GM21619 (cell line): ENCODE measurements around the gene DDX55.

Experiments
- ATAC-seq: cut with Tn5 transposase; IDR thresholded peaks from one replicate; pipeline ENCODE4 v1.9.1; 2021; ENCODE audit not compliant: unreplicated experiment

The DDX55 gene

GRCh38 chr12:123614110-123614509, 12.2 kb downstream of the DDX55 start:
- no peak for ATAC-seq

- no peak for ATAC-seq
Observed at GRCh38 chr12:123614531-123614930, 12.6 kb downstream of the DDX55 start.

- no peak for ATAC-seq
Observed at GRCh38 chr12:123617144-123617543, 15.2 kb downstream of the DDX55 start.

GRCh38 chr12:123617580-123617979, 15.7 kb downstream of the DDX55 start:
- no peak for ATAC-seq

GRCh38 chr12:123621101-123621500, 19.2 kb downstream of the DDX55 start:
- no peak for ATAC-seq

- no peak for ATAC-seq
Observed at GRCh38 chr12:123621619-123622530, 20.0 kb downstream of the DDX55 start.

GRCh38 chr12:123633379-123634141, 31.7 kb downstream of the DDX55 start, which contains the start of the genes EIF2B1 and GTF2H3:
Gene EIF2B1 (minus strand): TSS chr12:123633686. CDS start chr12:123633557, 129 bp downstream.
Gene GTF2H3 (plus strand): TSS chr12:123633829. CDS start chr12:123633860, 31 bp downstream.
- peak; percentile 95 for ATAC-seq

GRCh38 chr12:123634142-123634561, 32.3 kb downstream of the DDX55 start:
- no peak for ATAC-seq

- no peak for ATAC-seq
Observed at GRCh38 chr12:123643911-123644310, 42.0 kb downstream of the DDX55 start.

- no peak for ATAC-seq
Observed at GRCh38 chr12:123645380-123645779, 43.5 kb downstream of the DDX55 start.

- no peak for ATAC-seq
Observed at GRCh38 chr12:123645878-123646277, 44.0 kb downstream of the DDX55 start.

- no peak for ATAC-seq
Observed at GRCh38 chr12:123648401-123648800, 46.5 kb downstream of the DDX55 start.

GRCh38 chr12:123654129-123654701, 52.3 kb downstream of the DDX55 start:
- ATAC-seq: no peak

- peak; percentile 94 for ATAC-seq
Observed at GRCh38 chr12:123655420-123655819, 53.5 kb downstream of the DDX55 start.

- ATAC-seq: no peak
Observed at GRCh38 chr12:123656392-123656791, 54.5 kb downstream of the DDX55 start.

GRCh38 chr12:123657211-123657610, 55.3 kb downstream of the DDX55 start:
- ATAC-seq: no peak

GRCh38 chr12:123659996-123660727, 58.3 kb downstream of the DDX55 start:
- no peak for ATAC-seq

- no peak for ATAC-seq
Observed at GRCh38 chr12:123667771-123668170, 65.9 kb downstream of the DDX55 start.
